Vagina (tissue), 2 donors: ENCODE measurements around the gene BTN2A1. TPM values are rescaled to one million over a fixed set of nuclear protein-coding genes. Genes with fewer than 3 reads are reported as not detected.

ENCODE experiments used
- DNase-seq, 2 donors: peaks; one replicate each; pipeline ENCODE4 v3.0.0-alpha.2; 2017; ENCODE audit errors: extremely low spot score in 2 of 2
- H3K27ac ChIP-seq: fragments of 200-600 bp; sonication (generic); one replicate; pipeline ENCODE4 v1.5.1; 2019
- H3K27me3 ChIP-seq: fragments of 200-600 bp; sonication (generic); one replicate; pipeline ENCODE4 v1.5.1; 2019
- H3K36me3 ChIP-seq, 2 donors: fragments of 200-600 bp; sonication (generic); one replicate each; pipeline ENCODE4 v1.5.1; 2017 to 2019
- H3K4me1 ChIP-seq: fragments of 200-600 bp; sonication (generic); one replicate; pipeline ENCODE4 v1.5.1; 2019
- H3K4me3 ChIP-seq, 2 donors: fragments of 200-600 bp; sonication (generic); 1 replicate in 1 of 2; 2 replicates in 1 of 2; pipeline ENCODE4 v1.5.1; 2016 to 2019
- H3K9me3 ChIP-seq: fragments of 200-600 bp; sonication (generic); one replicate; pipeline ENCODE4 v1.5.1; 2019
- CTCF ChIP-seq, 3 experiments: fragments of 450-650 bp in 2 of 3; fragments of 200-600 bp in 1 of 3; sonication (generic) in 1 of 3; IDR thresholded peaks; one replicate each; pipeline ENCODE4 v1.5.1; 2017 to 2019; ENCODE audit warnings: antibody characterized with exemption in 3 of 3, mild to moderate bottlenecking in 2 of 3, moderate library complexity in 2 of 3
- POLR2A ChIP-seq, 2 donors: fragments of 450-650 bp; IDR thresholded peaks; one replicate each; pipeline ENCODE4 v1.6.1; 2017; ENCODE audit warnings: antibody characterized with exemption in 2 of 2, mild to moderate bottlenecking in 2 of 2, moderate library complexity in 2 of 2
- POLR2AphosphoS5 ChIP-seq, 2 donors: sonication (generic); formaldehyde crosslinking; IDR thresholded peaks; one replicate each; pipeline ENCODE4 v1.9.0; 2017; ENCODE audit warnings: antibody characterized with exemption in 2 of 2, mild to moderate bottlenecking in 2 of 2, low read depth in 1 of 2; ENCODE audit not compliant: insufficient read depth in 1 of 2
- intact Hi-C: fragments of 100-400 bp; cut with DNase I; formaldehyde crosslinking; loops from one replicate; pipeline ENCODE4 v1.15.1; 2023
- total RNA-seq: library from RNA; depleted of rRNA; stranded (reverse); fragments of >200 nt; gene quantifications from one replicate; pipeline ENCODE4 v1.2.3, GENCODE V29; 2016

The BTN2A1 gene
- total RNA-seq, 1 donor from 2014 or later, result 18.4 TPM

- H3K27ac ChIP-seq, result peak overlapping the region; percentile 90
- H3K9me3 ChIP-seq, result no peaks in the 10 kb centered on the region
Observed at GRCh38 chr6:26475823-26476729, 18.3 kb downstream of the BTN2A1 start.

GRCh38 chr6:26476896-26477295, 19.1 kb downstream of the BTN2A1 start:
- Histone ChIP-seq H3K9me3 (no peaks in the 10 kb centered on the region), H3K4me1 (peaks cover 16% of the 10 kb centered on the region), H3K27ac (no peak overlapping the region), H3K4me3 (no peak overlapping the region), H3K36me3 (no peaks in the 10 kb centered on the region), H3K27me3 (no peaks in the 10 kb centered on the region)
- intact Hi-C loops, result no loop called here
- TF ChIP-seq CTCF (IDR thresholded peaks at IDR 0.05) (no peak), POLR2A (IDR thresholded peaks at IDR 0.05) (no peak), POLR2AphosphoS5 (IDR thresholded peaks at IDR 0.05; ENCODE audit: insufficient read depth in 1 of 2, low read depth in 1 of 2) (no peak)
- no peak for DNase-seq

More at GRCh38 chr6:26475823-26476729, 18.3 kb downstream of the BTN2A1 start:
- peaks cover 16% of the 10 kb centered on the region for H3K4me1 ChIP-seq
- H3K4me3 ChIP-seq, result no peak overlapping the region
- H3K36me3 ChIP-seq, result no peaks in the 10 kb centered on the region
- DNase-seq, result no peak
- TF ChIP-seq CTCF (IDR thresholded peaks at IDR 0.05), result no peak
- TF ChIP-seq POLR2AphosphoS5 (IDR thresholded peaks at IDR 0.05; ENCODE audit: insufficient read depth in 1 of 2, low read depth in 1 of 2), result no peak
- TF ChIP-seq POLR2A (IDR thresholded peaks at IDR 0.05), result no peak
- intact Hi-C loops, result no loop called here
- no peaks in the 10 kb centered on the region for H3K27me3 ChIP-seq

- intact Hi-C loops, result no loop called here
- Histone ChIP-seq H3K9me3 (no peaks in the 10 kb centered on the region), H3K4me1 (peaks cover 16% of the 10 kb centered on the region), H3K27me3 (no peaks in the 10 kb centered on the region), H3K4me3 (no peak overlapping the region), H3K36me3 (no peaks in the 10 kb centered on the region), H3K27ac (no peak overlapping the region)
- TF ChIP-seq CTCF (IDR thresholded peaks at IDR 0.05) (no peak), POLR2A (IDR thresholded peaks at IDR 0.05) (no peak), POLR2AphosphoS5 (IDR thresholded peaks at IDR 0.05; ENCODE audit: insufficient read depth in 1 of 2, low read depth in 1 of 2) (no peak)
- no peak for DNase-seq
Observed at GRCh38 chr6:26477426-26477825, 19.7 kb downstream of the BTN2A1 start.

- H3K36me3 ChIP-seq, result no peaks in the 10 kb centered on the region
- no peak overlapping the region for H3K4me3 ChIP-seq
- TF ChIP-seq CTCF (IDR thresholded peaks at IDR 0.05), result no peak
- no peak for TF ChIP-seq POLR2AphosphoS5 (IDR thresholded peaks at IDR 0.05; ENCODE audit: insufficient read depth in 1 of 2, low read depth in 1 of 2)
- TF ChIP-seq POLR2A (IDR thresholded peaks at IDR 0.05), result no peak
- intact Hi-C loops, result no loop called here
- no peaks in the 10 kb centered on the region for H3K9me3 ChIP-seq
- no peaks in the 10 kb centered on the region for H3K27me3 ChIP-seq
- H3K4me1 ChIP-seq, result peaks cover 16% of the 10 kb centered on the region
- DNase-seq, result no peak
- H3K27ac ChIP-seq, result no peak overlapping the region
Observed at GRCh38 chr6:26478100-26478984, 20.6 kb downstream of the BTN2A1 start.
